KOPT-K1 (cell line): ENCODE data around the gene C1QTNF2.

Source experiments
- H3K27ac ChIP-seq: fragments of 200-600 bp; sonication (generic); 2 replicates; pipeline ENCODE4 v1.5.1; 2016; ENCODE audit warnings: antibody characterized with exemption, mild to moderate bottlenecking, low read depth, low read length; ENCODE audit not compliant: poor library complexity, severe bottlenecking
- H3K36me3 ChIP-seq: fragments of 200-600 bp; sonication (generic); 2 replicates; pipeline ENCODE4 v1.5.1; 2017; ENCODE audit warnings: antibody characterized with exemption, mild to moderate bottlenecking, low read length, moderate library complexity; ENCODE audit not compliant: insufficient read depth
- H3K9me3 ChIP-seq: fragments of 200-600 bp; sonication (generic); 2 replicates; pipeline ENCODE4 v1.5.1; 2017; ENCODE audit warnings: antibody characterized with exemption, low read length, mild to moderate bottlenecking; ENCODE audit not compliant: insufficient read depth, poor library complexity, severe bottlenecking

Gene C1QTNF2

GRCh38 chr5:160369990-160370712 is at the start of gene C1QTNF2:
Gene C1QTNF2 (minus strand): TSS chr5:160370626. CDS start chr5:160355011, 15,615 bp downstream.
- Histone ChIP-seq H3K9me3 (no peaks in the 10 kb centered on the region), H3K27ac (no peak within 1 kb of the TSS), H3K36me3 (no peaks in the 10 kb centered on the region)

GRCh38 chr5:160420331-160420610 is 49.8 kb upstream of the C1QTNF2 start:
- H3K36me3 ChIP-seq: peaks cover 29% of the 10 kb centered on the region
- H3K9me3 ChIP-seq: no peaks in the 10 kb centered on the region
- peak overlapping the region; percentile 81 for H3K27ac ChIP-seq

- H3K36me3 ChIP-seq: peaks cover 28% of the 10 kb centered on the region
- H3K9me3 ChIP-seq: no peaks in the 10 kb centered on the region
- peak overlapping the region; percentile 81 for H3K27ac ChIP-seq
Observed at GRCh38 chr5:160419458-160420330, 49.3 kb upstream of the C1QTNF2 start.

GRCh38 chr5:160418561-160419457 is 48.4 kb upstream of the C1QTNF2 start, which contains the start of gene SLU7:
Gene SLU7 (minus strand): TSS chr5:160419081. CDS start chr5:160415294, 3,787 bp downstream.
- Histone ChIP-seq H3K36me3 (peaks cover 27% of the 10 kb centered on the region), H3K9me3 (no peaks in the 10 kb centered on the region), H3K27ac (peak within 1 kb of the TSS; percentile 81)

GRCh38 chr5:160399402-160400353 is 29.3 kb upstream of the C1QTNF2 start, which contains the start of gene FAM200C:
Gene FAM200C (minus strand): TSS chr5:160400054. CDS start chr5:160395490, 4,564 bp downstream.
- Histone ChIP-seq H3K27ac (peak within 1 kb of the TSS; percentile 82), H3K36me3 (peaks cover 32% of the 10 kb centered on the region)

GRCh38 chr5:160398806-160399205 is 28.4 kb upstream of the C1QTNF2 start:
- no peaks in the 10 kb centered on the region for H3K9me3 ChIP-seq
- H3K36me3 ChIP-seq: peaks cover 23% of the 10 kb centered on the region
- peak overlapping the region; percentile 82 for H3K27ac ChIP-seq

More at GRCh38 chr5:160399402-160400353, 29.3 kb upstream of the C1QTNF2 start, which contains the start of gene FAM200C:
- no peaks in the 10 kb centered on the region for H3K9me3 ChIP-seq

- H3K9me3 ChIP-seq: no peaks in the 10 kb centered on the region
- no peak overlapping the region for H3K27ac ChIP-seq
- H3K36me3 ChIP-seq: peaks cover 10% of the 10 kb centered on the region
Observed at GRCh38 chr5:160397492-160397891, 27.1 kb upstream of the C1QTNF2 start.

GRCh38 chr5:160395111-160395510 is 24.7 kb upstream of the C1QTNF2 start:
- Histone ChIP-seq H3K36me3 (no peaks in the 10 kb centered on the region), H3K27ac (no peak overlapping the region), H3K9me3 (no peaks in the 10 kb centered on the region)

GRCh38 chr5:160390787-160391696 is 20.6 kb upstream of the C1QTNF2 start:
- no peak overlapping the region for H3K27ac ChIP-seq

GRCh38 chr5:160387445-160387844 is 17.0 kb upstream of the C1QTNF2 start:
- Histone ChIP-seq H3K36me3 (no peaks in the 10 kb centered on the region), H3K27ac (no peak overlapping the region), H3K9me3 (peaks cover 12% of the 10 kb centered on the region)

More at GRCh38 chr5:160390787-160391696, 20.6 kb upstream of the C1QTNF2 start:
- no peaks in the 10 kb centered on the region for H3K36me3 ChIP-seq
- peaks cover 12% of the 10 kb centered on the region for H3K9me3 ChIP-seq

- peaks cover 12% of the 10 kb centered on the region for H3K9me3 ChIP-seq
- H3K27ac ChIP-seq: no peak overlapping the region
- H3K36me3 ChIP-seq: no peaks in the 10 kb centered on the region
Observed at GRCh38 chr5:160385496-160385895, 15.1 kb upstream of the C1QTNF2 start.

GRCh38 chr5:160384681-160385080 is 14.3 kb upstream of the C1QTNF2 start:
- Histone ChIP-seq H3K9me3 (peaks cover 12% of the 10 kb centered on the region), H3K27ac (no peak overlapping the region), H3K36me3 (no peaks in the 10 kb centered on the region)

GRCh38 chr5:160382346-160382745 is 11.9 kb upstream of the C1QTNF2 start:
- no peak overlapping the region for H3K27ac ChIP-seq
- peaks cover 5% of the 10 kb centered on the region for H3K9me3 ChIP-seq
- no peaks in the 10 kb centered on the region for H3K36me3 ChIP-seq
